HCT116 (cell line): ENCODE results near the gene BRD4. TPM values are rescaled to one million over a fixed set of nuclear protein-coding genes. Genes with fewer than 3 reads are reported as not detected.

Experiments
- ATAC-seq: fragments of 200-7000 bp; cut with Tn5 transposase; 2 replicates; pipeline ENCODE4 v1.9.1; 2020; ENCODE audit warnings: mild to moderate bottlenecking, moderate library complexity
- BruUV-seq: library from RNA; stranded (reverse); fragments of 400-500 nt; replicated peaks from 2 replicates; lab custom pipeline; 2021; lab: Mats Ljungman, UMichigan
- CTCF ChIA-PET: fragments of 300-600 bp; sonication (Branson Sonifier 250); formaldehyde crosslinking; loops from one replicate; lab custom pipeline; 2021; ENCODE audit warnings: antibody characterized with exemption; lab: Charles Lee
- POLR2A ChIA-PET: fragments of 300-600, 350-600 bp; sonication (Branson Sonifier 250); formaldehyde crosslinking; loops from one replicate; lab custom pipeline; 2021; ENCODE audit warnings: antibody characterized with exemption; lab: Charles Lee
- RAD21 ChIA-PET, 2 experiments: fragments of 300-600 bp; sonication (Branson Sonifier 250); formaldehyde crosslinking; loops; one replicate each; lab custom pipeline; 2023; ENCODE audit warnings: low total read pairs in 2 of 2; ENCODE audit not compliant: uncharacterized antibody in 2 of 2, unreplicated experiment in 2 of 2, low non-redundant PET in 1 of 2; lab: Charles Lee
- DNase-seq: peaks from one replicate; pipeline ENCODE4 v3.0.0-alpha.2; 2010; ENCODE audit warnings: low read depth, low spot score
- H2AFZ ChIP-seq: fragments of 200-600 bp; shearing (Covaris generic), sonication (generic); 2 replicates; pipeline ENCODE4 v1.6.1; 2017; ENCODE audit warnings: low read depth, mixed run types, mixed read lengths, antibody characterized with exemption, low read length; ENCODE audit not compliant: poor library complexity, severe bottlenecking
- H3K27ac ChIP-seq: 2 replicates; pipeline ENCODE4 v1.5.1; 2012; ENCODE audit warnings: low read depth, low read length
- H3K27me3 ChIP-seq: fragments of 200-600 bp; sonication (generic); 2 replicates; pipeline ENCODE4 v1.6.1; 2016; ENCODE audit warnings: mixed run types, low read length, mixed read lengths; ENCODE audit not compliant: insufficient read depth
- H3K36me3 ChIP-seq, 2 experiments: fragments of 200-500 bp in 1 of 2; fragments of 200-600 bp in 1 of 2; sonication (Bioruptor generic) in 1 of 2; sonication (generic) in 1 of 2; 2 replicates each; pipeline versions ENCODE4 v1.5.1 to v1.6.1; 2014 to 2016; ENCODE audit warnings: low read length in 2 of 2, inconsistent platforms in 1 of 2, mixed read lengths in 1 of 2, mixed run types in 1 of 2; ENCODE audit not compliant: insufficient read depth in 2 of 2, control insufficient read depth in 1 of 2
- H3K4me1 ChIP-seq, 2 experiments: fragments of 200-600 bp in 1 of 2; sonication (generic) in 1 of 2; 2 replicates each; pipeline versions ENCODE4 v1.5.1 to v1.6.1; 2012 to 2017; ENCODE audit warnings: low read length in 2 of 2, inconsistent platforms in 1 of 2, mild to moderate bottlenecking in 1 of 2, mixed read lengths in 1 of 2, mixed run types in 1 of 2, moderate library complexity in 1 of 2; ENCODE audit not compliant: insufficient read depth in 2 of 2, control insufficient read depth in 1 of 2
- H3K4me2 ChIP-seq: fragments of 200-600 bp; sonication (generic); 2 replicates; pipeline ENCODE4 v1.6.1; 2017; ENCODE audit warnings: mixed run types, low read length, mixed read lengths
- H3K4me3 ChIP-seq, 2 experiments: fragments of 200-600 bp in 1 of 2; sonication (generic) in 1 of 2; replicated peaks in 1 of 2; 2 replicates each; pipeline ENCODE4 v1.5.1; 2011 to 2016; ENCODE audit warnings: low read length in 2 of 2, control low read depth in 1 of 2, low read depth in 1 of 2, mild to moderate bottlenecking in 1 of 2, mixed read lengths in 1 of 2, mixed run types in 1 of 2
- H3K79me2 ChIP-seq: fragments of 200-600 bp; sonication (generic); 2 replicates; pipeline ENCODE4 v1.6.1; 2017; ENCODE audit warnings: mild to moderate bottlenecking, mixed run types, low read length, moderate library complexity, mixed read lengths; ENCODE audit not compliant: insufficient read depth
- H3K9ac ChIP-seq: fragments of 200-600 bp; sonication (generic); 2 replicates; pipeline ENCODE4 v1.6.1; 2016; ENCODE audit warnings: low read length, mixed read lengths
- H3K9me2 ChIP-seq: fragments of 200-600 bp; sonication (generic), shearing (Covaris generic); 2 replicates; pipeline ENCODE4 v1.6.1; 2017; ENCODE audit warnings: mixed run types, mild to moderate bottlenecking, moderate library complexity; ENCODE audit not compliant: insufficient read depth
- H3K9me3 ChIP-seq, 2 experiments: fragments of 200-500 bp in 1 of 2; fragments of 200-600 bp in 1 of 2; sonication (Bioruptor generic) in 1 of 2; sonication (generic) in 1 of 2; 2 replicates each; pipeline ENCODE4 v1.6.1; 2014 to 2017; ENCODE audit warnings: low read length in 2 of 2, mixed read lengths in 2 of 2, inconsistent platforms in 1 of 2, low read depth in 1 of 2, mild to moderate bottlenecking in 1 of 2, mixed run types in 1 of 2, moderate library complexity in 1 of 2; ENCODE audit not compliant: control insufficient read depth in 1 of 2, insufficient read depth in 1 of 2
- H4K20me1 ChIP-seq: fragments of 200-600 bp; sonication (generic), shearing (Covaris generic); 2 replicates; pipeline ENCODE4 v1.6.1; 2017; ENCODE audit warnings: mixed run types, mild to moderate bottlenecking, moderate library complexity; ENCODE audit not compliant: insufficient read depth
- ATF3 ChIP-seq: IDR thresholded peaks from 2 replicates; pipeline ENCODE4 v1.6.1; 2012
- CBX3 ChIP-seq: IDR thresholded peaks from 2 replicates; pipeline ENCODE4 v1.6.1; 2012; ENCODE audit warnings: low read depth
- CEBPB ChIP-seq: IDR thresholded peaks from 2 replicates; pipeline ENCODE4 v1.6.1; 2012; ENCODE audit warnings: low read depth
- EGR1 ChIP-seq: IDR thresholded peaks from 2 replicates; pipeline ENCODE4 v1.6.1; 2012; ENCODE audit warnings: low read depth
- ELF1 ChIP-seq: IDR thresholded peaks from 2 replicates; pipeline ENCODE4 v1.6.1; 2012; ENCODE audit warnings: low read depth, borderline replicate concordance
- EZH2 ChIP-seq: fragments of 200-600 bp; sonication (generic); IDR thresholded peaks from 2 replicates; pipeline ENCODE4 v1.6.1; 2017; ENCODE audit warnings: antibody characterized with exemption, mixed run types
- EZH2phosphoT487 ChIP-seq: fragments of 200-600 bp; IDR thresholded peaks from 2 replicates; pipeline ENCODE4 v1.6.1; 2018; ENCODE audit warnings: antibody characterized with exemption, borderline replicate concordance
- POLR2AphosphoS5 ChIP-seq: IDR thresholded peaks from 2 replicates; pipeline ENCODE4 v1.6.1; 2011; ENCODE audit warnings: mild to moderate bottlenecking, low read depth, low read length, moderate library complexity
- RAD21 ChIP-seq: IDR thresholded peaks from 2 replicates; pipeline ENCODE4 v1.6.1; 2012; ENCODE audit warnings: low read depth, mild to moderate bottlenecking
- REST ChIP-seq: IDR thresholded peaks from 2 replicates; pipeline ENCODE4 v1.6.1; 2012; ENCODE audit warnings: low read depth
- SIN3A ChIP-seq: IDR thresholded peaks from 2 replicates; pipeline ENCODE4 v1.6.1; 2012; ENCODE audit warnings: low read depth
- SP1 ChIP-seq: IDR thresholded peaks from 2 replicates; pipeline ENCODE4 v1.6.1; 2012; ENCODE audit warnings: low read depth
- SRF ChIP-seq: IDR thresholded peaks from 2 replicates; pipeline ENCODE4 v1.6.1; 2012; ENCODE audit warnings: low read depth
- YY1 ChIP-seq: IDR thresholded peaks from 2 replicates; pipeline ENCODE4 v1.6.1; 2011; ENCODE audit warnings: low read length, low read depth, moderate library complexity, mild to moderate bottlenecking; ENCODE audit not compliant: insufficient replicate concordance; ENCODE audit errors: extremely low read depth
- ZFX ChIP-seq: fragments of 450-650 bp; IDR thresholded peaks from 2 replicates; pipeline ENCODE4 v1.6.1; 2017
- intact Hi-C: fragments of 100-400 bp; cut with micrococcal nuclease; formaldehyde crosslinking; loops from 2 replicates; pipeline ENCODE4 v1.10.0; 2022
- total RNA-seq: library from RNA; stranded (reverse); gene quantifications from one replicate; pipeline ENCODE4 v1.2.1, GENCODE V29; 2021; ENCODE audit not compliant: unreplicated experiment
- TF ChIP-seq, protein P1 (sequence below): IDR thresholded peaks from 2 replicates; pipeline ENCODE4 v1.6.1; 2011; ENCODE audit warnings: mild to moderate bottlenecking, low read length, moderate library complexity; ENCODE audit not compliant: insufficient replicate concordance; ENCODE audit errors: extremely low read depth

The BRD4 gene
- total RNA-seq, 1 experiment from 2014 or later, result 52.9 TPM

DNA sequence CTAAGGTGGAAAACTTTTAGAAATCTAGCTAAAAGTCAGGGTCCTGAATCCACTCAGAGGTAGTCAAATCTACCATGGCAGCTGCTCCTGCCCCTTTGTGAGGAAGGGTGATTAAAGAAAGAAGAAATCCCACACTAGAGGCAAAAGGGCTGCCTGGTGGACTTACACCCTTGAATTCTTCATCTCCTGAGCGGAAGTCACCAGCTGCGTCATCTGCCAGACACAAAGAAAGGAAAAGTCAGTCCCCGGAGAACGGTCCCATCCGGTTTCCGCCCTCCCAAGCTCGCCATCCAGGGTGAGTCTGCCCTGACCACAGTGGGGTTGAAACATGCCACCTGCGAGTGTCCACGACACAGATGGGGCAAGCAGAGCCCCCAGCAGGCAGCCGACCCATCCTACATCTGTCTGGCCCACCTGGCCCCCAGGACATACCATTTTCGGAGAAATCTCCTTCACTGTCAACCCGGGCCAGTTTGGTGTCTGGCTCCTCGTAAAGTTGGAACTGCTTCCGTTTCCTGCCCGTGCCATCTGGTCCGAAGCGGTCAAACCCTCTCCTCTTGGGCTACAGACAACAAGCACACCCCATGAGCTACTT, 39.5 kb upstream of the BRD4 start:
- POLR2A ChIA-PET, result no interaction called here
- no peak for DNase-seq
- BruUV-seq, result no TSS peak
- ATAC-seq, result no peak
- TF ChIP-seq SIN3A (no peak), POLR2AphosphoS5 (no peak), ATF3 (no peak), CEBPB (no peak), CBX3 (no peak)
- TF ChIP-seq, all 23 proteins: peak for 0
- CTCF ChIA-PET, result no interaction called here
- no peaks in the 10 kb centered on the region for H3K27me3 ChIP-seq
- H3K36me3 ChIP-seq, result peaks cover 28 to 55% of the 10 kb centered on the region in 2 experiments
- H3K27ac ChIP-seq, result no peak overlapping the region
- RAD21 ChIA-PET, result no interaction called here
- no peaks in the 10 kb centered on the region for H3K9me3 ChIP-seq
- no peak overlapping the region for H3K9ac ChIP-seq
- peaks cover 5 to 7% of the 10 kb centered on the region in 2 experiments for H3K4me1 ChIP-seq
- H3K4me3 ChIP-seq, result no peak overlapping the region
- intact Hi-C loops, result loop anchor here (10.0 kb wide), 1 partner anchor 107 kb away; no protein-coding TSS in a partner anchor
- no peaks in the 10 kb centered on the region for H3K9me2 ChIP-seq
- H3K4me2 ChIP-seq, result no peak overlapping the region
- H3K79me2 ChIP-seq, result peaks cover 53% of the 10 kb centered on the region
- H4K20me1 ChIP-seq, result 0 out of 2 replicates have a peak, but pooled peaks cover 3% of the 10 kb centered on the region
- no peak overlapping the region for H2AFZ ChIP-seq

DNA sequence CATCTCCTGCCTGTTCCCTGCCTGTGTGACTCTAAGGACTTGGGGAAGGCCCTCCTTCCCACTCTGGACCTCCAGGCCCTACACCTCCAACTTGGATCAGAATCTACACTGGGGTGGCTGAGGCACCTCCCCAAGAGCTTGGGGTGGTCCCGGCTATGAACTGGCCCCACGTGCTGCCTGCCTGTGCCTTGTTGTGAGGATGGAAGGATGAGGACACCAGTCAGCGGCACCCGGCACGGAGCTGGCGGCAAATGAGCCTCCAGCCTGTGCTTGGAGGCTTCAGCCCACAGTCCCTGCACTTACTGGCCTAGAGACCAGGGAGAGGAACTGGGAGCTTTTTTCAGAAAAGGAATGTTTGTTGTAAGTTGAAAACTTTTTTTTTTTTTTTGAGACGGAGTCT, 38.8 kb upstream of the BRD4 start:
- no peak for ATAC-seq
- Histone ChIP-seq H3K36me3 (peaks cover 28 to 55% of the 10 kb centered on the region in 2 experiments), H2AFZ (no peak overlapping the region), H3K9me3 (no peaks in the 10 kb centered on the region), H3K9ac (no peak overlapping the region), H3K79me2 (peaks cover 46% of the 10 kb centered on the region), H3K27ac (no peak overlapping the region), H4K20me1 (no peaks in the 10 kb centered on the region), H3K27me3 (no peaks in the 10 kb centered on the region), H3K9me2 (no peaks in the 10 kb centered on the region), H3K4me3 (no peak overlapping the region), H3K4me2 (no peak overlapping the region), H3K4me1 (no peaks in the 10 kb centered on the region)
- no peak for DNase-seq
- TF ChIP-seq REST (no peak), RAD21 (no peak), EZH2 (no peak), YY1 (no peak), EZH2phosphoT487 (no peak), SRF (no peak), ZFX (no peak), EGR1 (no peak), SP1 (no peak), ELF1 (no peak)
- TF ChIP-seq, protein P1, sequence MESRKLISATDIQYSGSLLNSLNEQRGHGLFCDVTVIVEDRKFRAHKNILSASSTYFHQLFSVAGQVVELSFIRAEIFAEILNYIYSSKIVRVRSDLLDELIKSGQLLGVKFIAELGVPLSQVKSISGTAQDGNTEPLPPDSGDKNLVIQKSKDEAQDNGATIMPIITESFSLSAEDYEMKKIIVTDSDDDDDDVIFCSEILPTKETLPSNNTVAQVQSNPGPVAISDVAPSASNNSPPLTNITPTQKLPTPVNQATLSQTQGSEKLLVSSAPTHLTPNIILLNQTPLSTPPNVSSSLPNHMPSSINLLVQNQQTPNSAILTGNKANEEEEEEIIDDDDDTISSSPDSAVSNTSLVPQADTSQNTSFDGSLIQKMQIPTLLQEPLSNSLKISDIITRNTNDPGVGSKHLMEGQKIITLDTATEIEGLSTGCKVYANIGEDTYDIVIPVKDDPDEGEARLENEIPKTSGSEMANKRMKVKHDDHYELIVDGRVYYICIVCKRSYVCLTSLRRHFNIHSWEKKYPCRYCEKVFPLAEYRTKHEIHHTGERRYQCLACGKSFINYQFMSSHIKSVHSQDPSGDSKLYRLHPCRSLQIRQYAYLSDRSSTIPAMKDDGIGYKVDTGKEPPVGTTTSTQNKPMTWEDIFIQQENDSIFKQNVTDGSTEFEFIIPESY, result no peak
- ChIA-PET POLR2A (interaction anchor here (0.7 kb wide), 1 partner anchor 70 kb away, joined by 3 read pairs; no protein-coding TSS in a partner anchor), CTCF (no interaction called here), RAD21 (no interaction called here)
- intact Hi-C loops, result loop anchor here (10.0 kb wide), 1 partner anchor 106 kb away; no protein-coding TSS in a partner anchor
- no TSS peak for BruUV-seq
